ENCODE data around the gene ADCY4. TPM values are rescaled to one million over a fixed set of nuclear protein-coding genes. Genes with fewer than 3 reads are reported as not detected.
A peak's percentile ranks its signal among the peaks of the same experiment; 100 is the strongest.

Gene ADCY4
- total and polyA plus RNA-seq, 2 of the 8 experiments (the other 6 are each of a cell fraction or from before 2014, with no cell fraction given) = 0.27 to 0.35 TPM

DNA sequence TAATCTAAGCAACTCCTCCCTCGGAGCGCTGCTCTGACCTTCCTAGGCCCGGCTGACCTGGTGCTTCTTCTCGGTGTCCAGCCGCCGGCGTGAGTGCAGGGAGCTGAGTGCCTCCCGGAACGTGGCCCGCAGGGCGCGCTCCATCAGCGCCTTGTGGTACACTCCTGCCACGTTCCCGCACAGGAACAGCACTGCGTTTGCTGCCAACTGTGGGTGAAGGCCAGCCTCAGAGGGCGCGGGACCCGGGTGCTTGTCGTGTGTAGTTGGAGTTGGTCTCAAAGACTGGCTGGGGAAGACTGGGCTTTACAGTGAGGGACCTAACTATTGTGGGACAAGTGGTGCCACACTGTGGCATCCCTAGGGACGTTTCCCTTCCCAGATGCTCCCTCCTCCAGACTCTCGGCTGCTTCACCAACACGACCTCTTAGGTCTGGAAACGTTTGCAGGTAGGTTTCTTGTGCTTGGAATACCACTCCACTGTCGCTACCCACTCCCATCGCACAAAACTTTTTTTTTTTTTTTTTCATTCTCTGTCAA lies 3.1 kb downstream of the ADCY4 start:
- no peak overlapping the region for H3K56ac ChIP-seq (replicated peaks; ENCODE audit: insufficient read length, low read depth, low read length)
- no peak overlapping the region for H3K4ac ChIP-seq (replicated peaks; ENCODE audit: insufficient read length, low read depth, low read length)
- ChIA-PET CTCF (ENCODE audit: partially characterized antibody) (interaction anchor here (0.6 to 27.8 kb wide), 28 partner anchors 9 to 732 kb away, joined by 3 to 664 read pairs (median 4); partner anchors contain the start of genes CBLN3, CHMP4A, CIDEB and EMC9), POLR2A (ENCODE audit: partially characterized antibody) (interaction anchor here (1.1 to 5.8 kb wide), 7 partner anchors 13 to 110 kb away, joined by 3 to 46 read pairs (median 4); partner anchors contain the start of genes CBLN3, KHNYN and TINF2)
- H2BK120ac ChIP-seq (replicated peaks; ENCODE audit: low read depth, low read length) = no peak overlapping the region
- H4K5ac ChIP-seq (ENCODE audit: insufficient read length, low read depth, low read length) = no peak overlapping the region
- H3K9me3 ChIP-seq (ENCODE audit: insufficient read depth in 2 of 2, low read depth in 1 of 2, low read length in 1 of 2) = no peaks in the 10 kb centered on the region
- no peak overlapping the region for H4K91ac ChIP-seq (replicated peaks; ENCODE audit: insufficient read length, low read length)
- H3K14ac ChIP-seq (ENCODE audit: insufficient read length) = no peak overlapping the region
- no peak overlapping the region; the same call in 1 of the 2 replicates for H2AFZ ChIP-seq (ENCODE audit: low read length)
- H3K9ac ChIP-seq (replicated peaks in 1 of 4; ENCODE audit: extremely low read depth in 1 of 4, low read depth in 3 of 4, low read length in 3 of 4) = no peak overlapping the region
- H3K36me3 ChIP-seq (ENCODE audit: control insufficient read depth in 2 of 4, insufficient read depth in 4 of 4, low read length in 3 of 4) = no peaks in the 10 kb centered on the region
- 63% methylated on average over 26 of the region's 26 CpGs; no CpG with 5 or more reads in 1 of the 2 experiments for WGBS, 2 experiments (ENCODE audit: extremely low coverage in 1 of 2, insufficient coverage in 1 of 2, insufficient read length in 1 of 2, insufficient replicate concordance in 2 of 2, low coverage in 1 of 2, low lambda C conversion rate in 2 of 2, missing lambda C conversion rate in 1 of 2)
- no peak overlapping the region for H2BK20ac ChIP-seq (ENCODE audit: low read length)
- H4K8ac ChIP-seq (ENCODE audit: extremely low read depth, insufficient read depth, low read length) = no peak overlapping the region
- no peak overlapping the region for H3K18ac ChIP-seq (ENCODE audit: extremely low read depth, low read length)
- H4K20me1 ChIP-seq (replicated peaks in 1 of 2; ENCODE audit: control insufficient read depth in 1 of 2, insufficient read depth in 2 of 2, low read length in 2 of 2) = peaks cover 0 to 2% of the 10 kb centered on the region in 2 experiments
- peak overlapping the region in 2 of 4 experiments; percentile 32 to 62; a peak in 5 of 8 replicates for H3K4me3 ChIP-seq (ENCODE audit: extremely low read depth in 1 of 4, insufficient read depth in 2 of 4, low read depth in 3 of 4, low read length in 4 of 4)
- H3K4me2 ChIP-seq (ENCODE audit: insufficient read depth in 1 of 2, low read depth in 2 of 2, low read length in 2 of 2) = peak overlapping the region; percentile 76 to 98
- FAIRE-seq (no peak), DNase-seq (ENCODE audit: low read depth in 1 of 2, low spot score in 2 of 2) (peak in 1 of 2 experiments; percentile 65)
- 0 out of 2 replicates have a peak overlapping the region, but pooled peaks have one; percentile 80 for H2BK5ac ChIP-seq (ENCODE audit: low read depth, low read length)
- peaks cover 18% of the 10 kb centered on the region for H3K23me2 ChIP-seq (ENCODE audit: low read depth, low read length)
- H3K23ac ChIP-seq (ENCODE audit: insufficient read length) = no peak overlapping the region
- H3K79me1 ChIP-seq (ENCODE audit: low read depth, low read length) = no peaks in the 10 kb centered on the region
- no peak overlapping the region for H3K27ac ChIP-seq (ENCODE audit: low read depth, low read length)
- peak in 1 of 2 experiments; percentile 20; a peak in 1 of 4 replicates for TF ChIP-seq SIN3A (conservative IDR thresholded peaks at IDR 0.05 in 1 of 2, IDR thresholded peaks at IDR 0.05 in 1 of 2; ENCODE audit: low read depth in 1 of 2, low read length in 2 of 2)
- TF ChIP-seq SIRT6 (IDR thresholded peaks at IDR 0.05; ENCODE audit: low read length) = no peak
- 0 out of 2 replicates have a peak, but pooled peaks have one; percentile 6 for TF ChIP-seq TBP (IDR thresholded peaks at IDR 0.05; ENCODE audit: low read depth, low read length)
- H2BK15ac ChIP-seq (ENCODE audit: low read length) = peak overlapping the region; percentile 3
- no peak overlapping the region for H2AK5ac ChIP-seq (ENCODE audit: low read depth, low read length)
- peak overlapping the region; percentile 12; the same call in 1 of the 2 replicates for H2BK12ac ChIP-seq (ENCODE audit: low read depth, low read length)
- H3K79me2 ChIP-seq (ENCODE audit: control insufficient read depth in 1 of 2, insufficient read depth in 2 of 2, low read length in 2 of 2) = no peaks in the 10 kb centered on the region
- peaks cover 0 to 16% (median 9%) of the 10 kb centered on the region in 4 experiments; a peak in 5 of 7 replicates for H3K4me1 ChIP-seq (replicated peaks in 1 of 4; ENCODE audit: control insufficient read depth in 3 of 4, insufficient read depth in 4 of 4, low read length in 3 of 4)
- H3K27me3 ChIP-seq (replicated peaks in 1 of 4; ENCODE audit: control insufficient read depth in 3 of 4, extremely low read depth in 1 of 4, insufficient read depth in 3 of 4, low read length in 3 of 4) = peaks cover 34 to 78% (median 53%) of the 10 kb centered on the region in 4 experiments
